GM19397 (cell line): ENCODE data around the gene MRPS31.
"Not testable (repeated sequence)": the region's sequence is repeated elsewhere in the genome, so short reads cannot be mapped to it uniquely, and the experiment has no call there.

ENCODE experiments used
- ATAC-seq: cut with Tn5 transposase; IDR thresholded peaks from one replicate; pipeline ENCODE4 v1.9.1; 2021; ENCODE audit warnings: mild to moderate bottlenecking, moderate library complexity; ENCODE audit not compliant: unreplicated experiment

MRPS31 gene

GRCh38 chr13:40764587-40765403, 6.2 kb downstream of the MRPS31 start:
- no peak for ATAC-seq

DNA sequence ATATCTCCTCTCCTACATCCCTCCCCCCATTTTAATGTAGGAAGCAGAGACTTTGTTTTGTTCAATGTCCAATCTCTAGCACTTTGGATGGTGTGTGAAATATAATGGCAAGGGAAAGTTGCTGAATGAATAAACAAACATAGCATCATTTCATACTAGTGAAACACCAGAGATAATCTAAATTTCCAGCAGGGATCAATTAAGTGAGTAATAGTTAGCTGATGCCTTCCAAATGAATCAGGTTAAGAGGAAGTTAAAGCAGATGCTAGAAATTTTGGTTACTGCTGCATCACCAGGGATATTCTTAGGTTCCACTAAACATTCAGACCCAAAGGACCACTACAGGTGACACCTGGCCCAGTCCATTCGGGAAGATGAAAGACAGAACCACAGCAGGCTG, 8.1 kb downstream of the MRPS31 start:
- ATAC-seq = no peak

DNA sequence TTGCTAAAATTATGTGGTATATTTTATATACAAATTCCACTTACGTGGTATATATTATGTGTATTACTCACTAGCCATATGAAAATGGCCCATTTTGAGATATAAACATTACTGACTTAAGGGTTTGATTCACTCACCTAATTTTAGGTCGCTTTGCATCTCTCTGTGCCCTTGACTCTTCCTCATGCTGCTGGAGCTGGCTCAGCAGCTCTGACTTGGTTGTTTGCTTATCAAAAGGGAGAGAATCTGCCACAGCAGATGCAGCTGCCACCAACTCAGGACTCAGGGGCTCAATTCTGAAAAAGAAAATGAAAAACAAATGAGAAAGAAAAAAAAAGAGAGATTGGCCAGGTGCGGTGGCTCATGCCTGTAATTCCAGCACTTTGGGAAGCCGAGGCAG, 12.2 kb downstream of the MRPS31 start:
- ATAC-seq = peak; percentile 59

DNA sequence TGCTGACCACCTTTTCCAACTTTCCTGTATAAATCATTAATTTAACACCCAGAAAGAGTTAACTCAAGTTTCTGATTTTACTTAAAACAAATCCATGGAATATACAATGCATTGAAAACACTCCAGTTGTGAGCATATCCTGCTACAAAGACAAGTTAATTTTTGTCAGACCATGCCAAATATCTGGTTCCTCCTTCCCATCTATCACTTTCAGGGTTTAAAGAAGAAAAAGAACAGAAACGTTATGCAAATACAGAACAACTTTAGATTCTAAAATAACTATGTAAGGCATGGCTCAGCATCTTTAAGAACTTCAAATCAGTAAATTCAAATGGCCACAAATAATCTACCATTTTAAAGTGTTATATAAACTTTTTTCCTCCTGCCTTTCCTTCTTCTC, 14.9 kb downstream of the MRPS31 start:
- peak; percentile 49 for ATAC-seq

DNA sequence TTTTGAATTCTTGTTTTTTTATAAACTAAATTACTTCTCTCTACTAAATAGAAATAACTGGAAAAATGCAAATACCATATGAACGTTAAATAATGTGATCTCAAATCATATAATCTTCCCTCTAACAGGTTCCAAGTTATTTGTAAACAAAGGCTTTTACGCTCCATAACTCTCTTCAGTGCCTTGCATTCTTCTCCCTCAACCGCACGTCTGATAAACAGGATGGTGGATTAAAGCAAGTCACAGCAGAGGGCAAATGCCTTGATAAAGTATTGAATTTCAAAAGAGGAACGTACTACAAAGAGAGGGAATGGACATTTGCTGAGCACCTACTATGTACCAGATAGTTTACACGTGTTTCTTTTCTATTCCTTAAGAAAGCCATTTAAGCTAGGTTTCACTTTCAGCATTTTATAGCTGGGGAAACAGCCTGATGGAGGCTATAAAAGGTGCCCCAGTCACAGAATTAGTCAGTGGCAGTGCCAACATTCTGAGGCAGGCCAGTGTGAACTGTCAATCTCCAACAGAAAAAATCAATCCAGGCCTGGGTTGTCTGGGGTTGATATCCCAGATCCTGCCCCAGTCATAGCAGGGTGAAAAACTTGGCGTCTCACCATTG, 15.8 kb downstream of the MRPS31 start:
- ATAC-seq = no peak

GRCh38 chr13:40749327-40749726, 21.7 kb downstream of the MRPS31 start:
- ATAC-seq = no peak

- ATAC-seq = not testable (repeated sequence)
These were observed 35.8 kb downstream of the MRPS31 start for GRCh38 chr13:40735232-40735548.

DNA sequence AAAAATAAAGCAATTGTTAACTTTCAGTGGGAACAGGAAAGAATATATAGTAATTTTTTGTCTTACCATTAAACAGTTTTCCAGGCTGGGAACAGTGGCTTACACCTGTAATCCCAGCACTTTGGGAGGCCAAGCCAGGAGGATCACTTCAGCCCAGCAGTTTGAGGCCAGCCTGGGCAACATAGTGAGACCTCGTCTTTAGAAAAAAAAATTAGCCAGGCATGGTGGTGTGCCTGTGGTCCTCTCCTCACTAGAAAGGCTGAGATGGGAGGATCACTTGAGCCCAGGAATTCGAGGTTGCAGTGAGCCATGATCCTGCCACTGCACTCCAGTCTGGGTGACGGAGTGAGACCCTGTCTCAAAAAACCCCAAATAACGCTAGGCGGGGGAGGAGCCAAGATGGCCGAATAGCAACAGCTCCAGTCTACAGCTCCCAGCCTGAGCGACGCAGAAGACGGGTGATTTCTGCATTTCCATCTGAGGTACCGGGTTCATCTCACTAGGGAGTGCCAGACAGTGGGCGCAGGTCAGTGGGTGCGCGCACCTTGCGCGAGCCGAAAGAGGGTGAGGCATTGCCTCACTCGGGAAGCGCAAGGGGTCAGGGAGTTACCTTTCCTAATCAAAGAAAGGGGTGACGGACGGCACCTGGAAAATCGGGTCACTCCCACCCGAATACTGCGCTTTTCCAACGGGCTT, 36.3 kb downstream of the MRPS31 start:
- not testable (repeated sequence) for ATAC-seq

- no peak for ATAC-seq
These were observed 38.3 kb downstream of the MRPS31 start for GRCh38 chr13:40732658-40733057.

- no peak for ATAC-seq
These were observed 42.4 kb downstream of the MRPS31 start for GRCh38 chr13:40728595-40728994.

- ATAC-seq = not testable (repeated sequence)
These were observed 56.6 kb downstream of the MRPS31 start for GRCh38 chr13:40714433-40714832.

GRCh38 chr13:40706439-40706838, 64.6 kb downstream of the MRPS31 start:
- no peak for ATAC-seq

- peak; percentile 75 for ATAC-seq
These were observed 73.3 kb downstream of the MRPS31 start for GRCh38 chr13:40697711-40698110.

GRCh38 chr13:40694426-40694825, 76.6 kb downstream of the MRPS31 start:
- ATAC-seq = no peak

GRCh38 chr13:40692946-40693345, 78.0 kb downstream of the MRPS31 start:
- peak; percentile 71 for ATAC-seq

DNA sequence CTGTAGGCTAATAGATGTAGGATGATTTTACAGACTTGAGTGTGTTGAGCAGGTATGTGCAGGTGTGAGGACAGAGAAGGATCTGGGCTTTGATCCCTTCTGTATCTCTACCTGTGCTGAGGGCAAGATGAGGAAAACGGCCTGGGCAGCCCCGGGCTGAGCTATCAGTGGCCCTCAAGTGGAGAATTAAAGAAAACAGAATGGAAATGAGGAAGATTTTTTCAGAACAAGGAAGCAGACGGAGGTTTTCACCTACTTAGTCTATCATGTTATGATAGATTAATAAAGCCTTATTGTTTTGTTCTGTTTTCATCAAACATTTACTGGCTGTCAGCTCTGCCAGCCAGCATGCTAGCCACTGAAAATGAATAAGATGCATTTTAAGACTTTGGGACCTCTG, 82.2 kb downstream of the MRPS31 start:
- no peak for ATAC-seq

DNA sequence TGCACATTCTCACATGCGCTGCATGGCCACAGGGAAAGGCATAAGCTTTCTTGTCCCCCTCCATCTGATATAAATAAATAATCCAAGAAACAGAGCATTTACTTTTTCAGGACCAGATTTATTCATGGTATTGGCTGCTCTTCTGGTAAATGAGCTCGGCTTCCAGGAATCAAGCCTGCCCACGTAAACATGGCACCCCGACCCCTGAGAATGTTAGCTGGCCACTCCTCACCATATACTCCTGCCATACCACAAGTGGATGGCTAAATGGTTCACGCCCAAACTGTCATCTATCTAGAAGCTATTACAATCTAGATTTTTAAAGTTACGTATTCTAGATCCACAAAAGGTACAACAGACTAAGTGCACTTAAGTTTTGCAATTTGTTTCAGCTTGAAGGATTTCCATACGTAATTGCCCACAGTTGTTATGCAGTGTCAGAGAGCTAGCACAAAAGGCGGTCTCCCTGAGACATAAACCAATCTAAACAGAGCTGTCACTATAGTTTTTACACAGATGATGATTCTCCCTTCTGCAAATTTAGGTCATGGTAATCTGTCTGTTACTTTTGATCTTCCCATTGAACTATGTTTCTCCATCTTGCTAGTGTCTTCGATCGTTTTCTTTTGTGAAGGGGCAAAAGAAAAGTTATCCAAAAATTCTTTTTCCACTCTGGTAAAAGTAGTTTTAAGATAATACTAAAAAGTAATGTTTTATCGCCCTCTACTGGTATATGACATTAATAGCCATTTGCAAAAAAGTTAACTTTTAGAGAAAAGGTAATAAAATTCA, 88.3 kb downstream of the MRPS31 start:
- ATAC-seq = no peak

DNA sequence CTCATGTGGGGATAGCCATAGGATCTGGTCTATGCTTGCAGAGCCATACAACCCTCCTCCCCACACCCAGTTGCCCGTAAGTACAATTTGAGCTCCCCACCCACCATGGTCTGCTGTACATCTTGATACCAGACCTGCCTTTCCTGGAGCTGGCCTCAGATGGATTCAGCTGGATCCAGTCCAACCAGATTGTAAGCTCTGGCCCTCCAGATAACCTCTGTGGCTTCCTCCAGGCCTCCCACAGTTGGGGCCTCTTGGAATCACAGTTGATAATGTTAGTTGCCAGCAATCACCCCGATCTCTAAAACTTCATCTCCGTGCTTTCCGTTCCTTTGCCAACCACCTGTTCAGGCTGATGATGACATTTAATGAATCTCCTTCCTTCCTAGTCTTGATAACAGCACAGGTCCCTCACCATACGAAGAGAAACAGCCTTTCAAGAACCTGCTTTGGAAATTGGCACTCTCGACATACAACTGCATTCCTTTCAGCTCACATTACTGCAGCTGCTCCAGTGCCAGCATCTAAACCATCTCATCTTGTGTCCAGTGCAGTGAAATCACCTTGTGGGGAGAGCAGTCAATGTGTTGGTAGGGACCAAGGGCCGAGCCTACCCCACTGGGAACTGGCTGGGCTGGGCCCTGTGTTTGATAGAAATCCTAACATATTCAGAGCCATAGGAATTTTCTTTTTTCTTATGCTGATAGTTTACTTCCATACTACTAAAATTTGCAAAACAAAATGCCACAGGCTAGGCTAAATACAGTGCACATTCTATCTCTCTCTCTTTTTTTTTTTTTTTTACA, 89.4 kb downstream of the MRPS31 start:
- no peak for ATAC-seq

GRCh38 chr13:40680659-40681323, 90.2 kb downstream of the MRPS31 start:
- no peak for ATAC-seq

DNA sequence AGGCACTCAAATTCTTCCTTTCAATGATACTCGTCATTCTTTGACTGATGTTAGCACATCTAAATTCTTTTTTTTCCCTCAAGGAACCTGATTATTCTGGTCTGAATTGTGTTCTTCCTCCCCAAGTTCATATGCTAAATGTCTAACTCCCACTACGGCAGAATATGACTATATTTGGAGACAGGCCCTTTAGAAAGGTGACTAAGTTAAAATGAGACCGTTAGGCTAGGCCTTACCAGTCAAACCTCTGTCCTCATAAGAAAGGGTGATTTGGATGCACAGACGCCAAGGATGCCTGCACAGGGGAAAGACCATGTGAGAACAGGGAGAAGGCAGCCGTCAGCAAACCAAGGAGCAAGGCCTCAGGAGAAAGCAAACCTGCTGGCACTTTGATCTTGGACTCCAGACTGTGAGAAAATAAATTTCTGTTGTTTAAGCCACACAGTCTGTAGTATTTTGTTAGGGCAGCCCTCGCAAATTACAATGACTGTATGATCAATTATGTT, 91.5 kb downstream of the MRPS31 start:
- no peak for ATAC-seq
